ENCODE measurements around the gene CHGA.

CHGA gene

GRCh38 chr14:92923744-92924103 is 774 bp downstream of the CHGA start:
- in situ Hi-C loops (cut with MboI; ENCODE audit: low pct_unique_long_range_greater_than_20kb, low sequenced_read_pairs, unreplicated experiment): no loop called here
- TF ChIP-seq CTCF (IDR thresholded peaks at IDR 0.05; ENCODE audit: extremely low read depth, insufficient read depth, missing control alignments): no peak
- no peak for DNase-seq (ENCODE audit: low spot score)

- no peak for TF ChIP-seq CTCF (IDR thresholded peaks at IDR 0.05; ENCODE audit: extremely low read depth, insufficient read depth, missing control alignments)
- DNase-seq (ENCODE audit: low spot score): no peak
- in situ Hi-C loops (cut with MboI; ENCODE audit: low pct_unique_long_range_greater_than_20kb, low sequenced_read_pairs, unreplicated experiment): no loop called here
Measured at GRCh38 chr14:92924247-92924646, 1.3 kb downstream of the CHGA start.

- no peak for DNase-seq (ENCODE audit: low spot score)
- in situ Hi-C loops (cut with MboI; ENCODE audit: low pct_unique_long_range_greater_than_20kb, low sequenced_read_pairs, unreplicated experiment): no loop called here
- no peak for TF ChIP-seq CTCF (IDR thresholded peaks at IDR 0.05; ENCODE audit: extremely low read depth, insufficient read depth, missing control alignments)
Measured at GRCh38 chr14:92925446-92925845, 2.5 kb downstream of the CHGA start.

- in situ Hi-C loops (cut with MboI; ENCODE audit: low pct_unique_long_range_greater_than_20kb, low sequenced_read_pairs, unreplicated experiment): no loop called here
- no peak for TF ChIP-seq CTCF (IDR thresholded peaks at IDR 0.05; ENCODE audit: extremely low read depth, insufficient read depth, missing control alignments)
- no peak for DNase-seq (ENCODE audit: low spot score)
Measured at GRCh38 chr14:92926180-92926845, 3.4 kb downstream of the CHGA start.

- TF ChIP-seq CTCF (IDR thresholded peaks at IDR 0.05; ENCODE audit: extremely low read depth, insufficient read depth, missing control alignments): no peak
- in situ Hi-C loops (cut with MboI; ENCODE audit: low pct_unique_long_range_greater_than_20kb, low sequenced_read_pairs, unreplicated experiment): no loop called here
- DNase-seq (ENCODE audit: low spot score): no peak
Measured at GRCh38 chr14:92926931-92927330, 4.0 kb downstream of the CHGA start.

- no peak for TF ChIP-seq CTCF (IDR thresholded peaks at IDR 0.05; ENCODE audit: extremely low read depth, insufficient read depth, missing control alignments)
- no peak for DNase-seq (ENCODE audit: low spot score)
- in situ Hi-C loops (cut with MboI; ENCODE audit: low pct_unique_long_range_greater_than_20kb, low sequenced_read_pairs, unreplicated experiment): no loop called here
Measured at GRCh38 chr14:92927349-92928257, 4.7 kb downstream of the CHGA start.

Measured in GM13977 (cell line).